EH (cell line): Measurements from ENCODE around the gene UBR1.
"Not testable (repeated sequence)": the region's sequence is repeated elsewhere in the genome, so short reads cannot be mapped to it uniquely, and the experiment has no call there.

ENCODE experiments used
- DNase-seq: peaks from one replicate; pipeline ENCODE4 v3.0.0-alpha.2; 2015; ENCODE audit warnings: low read depth

The UBR1 gene

DNA sequence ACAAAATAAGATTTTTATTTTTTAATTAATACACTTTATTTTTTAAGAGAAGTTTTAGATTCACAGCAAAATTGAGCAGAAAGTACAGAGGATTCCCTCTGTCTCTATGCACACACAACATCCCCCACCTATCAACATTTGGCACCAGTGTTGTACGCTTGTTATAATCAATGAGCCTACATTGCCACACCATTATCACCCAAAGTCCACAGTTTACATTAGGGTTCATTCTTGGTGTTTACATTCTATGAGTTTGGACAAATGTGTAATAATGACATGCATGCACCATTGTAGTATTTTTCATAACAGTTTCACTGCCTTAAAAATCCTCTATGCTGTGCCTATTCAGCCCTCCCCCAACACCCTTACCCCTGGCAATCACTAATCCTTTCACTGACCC, 134.0 kb downstream of the UBR1 start:
- no peak for DNase-seq

DNA sequence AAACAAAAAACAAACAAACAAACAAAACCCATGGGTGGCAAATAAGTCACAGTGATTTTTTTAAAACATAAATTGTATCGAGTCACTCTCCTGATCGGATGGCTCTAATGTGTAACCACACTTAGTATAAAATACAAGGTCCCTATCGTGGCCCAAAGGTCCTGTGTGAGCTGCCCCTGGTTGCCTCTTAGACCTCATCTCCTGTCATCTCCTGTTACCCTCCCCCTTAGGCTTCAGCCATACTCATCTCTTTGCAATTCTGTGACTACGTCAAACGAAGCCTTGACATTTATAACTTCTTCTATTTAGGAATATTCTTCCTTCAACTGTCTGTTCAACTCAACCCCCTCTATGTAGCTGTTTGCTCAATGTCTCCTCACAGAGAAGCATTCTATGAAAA, 141.4 kb downstream of the UBR1 start:
- no peak for DNase-seq

DNA sequence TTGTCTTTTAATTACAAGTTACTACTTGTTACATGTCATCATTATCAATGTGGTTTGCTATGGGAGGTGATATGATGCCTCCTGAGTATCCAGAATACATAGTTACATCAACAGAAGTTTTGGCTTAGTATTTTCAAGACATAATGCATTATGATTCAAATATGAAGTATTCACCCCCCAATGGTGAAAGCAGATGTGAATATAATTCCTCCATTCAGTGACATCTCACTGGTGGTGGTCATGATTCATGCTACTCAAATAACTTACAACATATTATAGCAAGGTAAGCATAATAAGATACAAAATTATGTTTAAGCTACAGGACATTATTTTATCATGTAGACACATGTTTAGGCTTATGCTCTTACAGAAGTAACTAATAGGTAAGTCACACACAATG, 150.3 kb downstream of the UBR1 start:
- DNase-seq = peak; percentile 38

DNA sequence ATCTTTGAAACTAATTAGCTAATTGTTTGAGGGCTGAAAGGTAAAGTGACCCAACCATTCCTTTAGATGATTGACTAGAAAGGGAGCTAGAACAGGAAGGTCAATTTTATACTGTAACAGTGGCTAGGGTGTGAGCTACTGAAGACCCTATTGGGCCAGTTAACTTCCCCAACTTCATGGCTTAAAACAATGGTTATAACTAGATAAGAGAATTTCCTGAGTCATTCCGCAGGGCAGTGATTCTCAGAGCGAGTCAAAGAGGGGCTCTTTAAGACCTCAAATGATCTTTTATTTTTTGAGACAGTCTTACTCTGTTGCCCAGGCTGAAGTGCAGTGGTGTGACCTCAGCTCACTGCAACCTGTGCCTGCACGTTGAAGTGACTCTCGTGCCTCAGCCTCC, 151.5 kb downstream of the UBR1 start:
- no peak for DNase-seq

DNA sequence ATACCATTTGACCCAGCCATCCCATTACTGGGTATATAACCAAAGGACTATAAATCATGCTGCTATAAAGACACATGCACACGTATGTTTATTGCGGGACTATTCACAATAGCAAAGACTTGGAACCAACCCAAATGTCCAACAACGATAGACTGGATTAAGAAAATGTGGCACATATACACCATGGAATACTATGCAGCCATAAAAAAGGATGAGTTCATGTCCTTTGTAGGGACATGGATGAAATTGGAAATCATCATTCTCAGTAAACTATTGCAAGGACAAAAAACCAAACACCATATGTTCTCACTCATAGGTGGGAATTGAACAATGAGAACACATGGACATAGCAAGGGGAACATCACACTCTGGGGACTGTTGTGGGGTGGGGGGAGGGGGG, 156.9 kb downstream of the UBR1 start:
- not testable (repeated sequence) for DNase-seq

DNA sequence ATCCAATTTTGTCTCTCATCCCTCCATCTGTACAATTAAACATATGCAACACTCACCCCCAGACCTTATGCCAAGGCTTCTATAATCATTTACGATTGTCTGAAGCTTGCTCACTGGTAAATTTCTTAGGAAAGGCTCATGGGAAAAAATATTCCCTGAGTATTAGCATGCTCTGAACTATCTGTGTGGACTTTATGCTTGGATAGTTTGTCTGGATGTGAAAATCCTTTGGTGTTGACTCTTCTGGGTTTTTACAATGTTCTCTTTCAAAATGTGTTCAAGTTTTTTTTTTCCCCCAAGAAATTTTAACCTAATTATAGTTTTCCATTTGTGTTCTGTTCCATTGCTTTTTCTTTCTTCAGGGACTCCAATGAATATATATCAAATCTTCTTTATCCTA, 165.3 kb downstream of the UBR1 start:
- no peak for DNase-seq

DNA sequence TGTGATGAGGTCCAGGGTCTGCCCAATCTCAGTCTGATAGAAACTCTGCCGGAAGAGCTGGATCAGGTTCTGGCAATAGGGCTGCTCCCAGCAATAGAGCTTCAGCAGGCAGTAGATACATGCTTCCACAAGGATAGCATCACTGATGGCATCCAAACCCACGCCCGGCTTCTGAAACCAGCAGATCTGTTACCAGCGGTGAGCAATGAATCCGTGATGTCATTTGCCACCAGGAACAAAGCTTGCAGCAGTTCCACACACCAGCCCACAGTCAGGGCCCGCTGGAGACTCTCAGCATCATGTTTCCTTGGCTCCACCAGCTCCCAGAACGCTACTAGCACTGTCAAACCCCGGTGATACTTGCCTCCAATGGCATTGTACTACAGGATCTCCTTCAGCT, 166.0 kb downstream of the UBR1 start:
- DNase-seq = no peak

DNA sequence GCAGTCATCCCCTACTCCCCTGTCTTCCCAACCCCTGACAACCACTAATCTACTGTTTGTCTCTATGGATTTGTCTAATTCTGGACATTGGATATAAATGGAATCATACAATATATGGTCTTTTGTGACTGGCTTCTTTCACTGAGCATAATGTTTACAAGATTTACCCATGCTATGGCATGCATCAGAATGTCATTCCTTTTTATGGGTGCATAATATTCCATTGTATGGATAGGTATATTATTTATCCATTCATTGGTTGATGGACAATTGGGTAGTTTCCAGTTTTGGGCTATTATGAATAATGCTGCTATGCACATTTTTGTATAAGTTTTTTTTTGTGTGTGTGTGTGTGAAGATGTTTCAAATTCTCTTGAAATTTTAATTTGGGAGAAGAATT, 168.7 kb downstream of the UBR1 start:
- no peak for DNase-seq

DNA sequence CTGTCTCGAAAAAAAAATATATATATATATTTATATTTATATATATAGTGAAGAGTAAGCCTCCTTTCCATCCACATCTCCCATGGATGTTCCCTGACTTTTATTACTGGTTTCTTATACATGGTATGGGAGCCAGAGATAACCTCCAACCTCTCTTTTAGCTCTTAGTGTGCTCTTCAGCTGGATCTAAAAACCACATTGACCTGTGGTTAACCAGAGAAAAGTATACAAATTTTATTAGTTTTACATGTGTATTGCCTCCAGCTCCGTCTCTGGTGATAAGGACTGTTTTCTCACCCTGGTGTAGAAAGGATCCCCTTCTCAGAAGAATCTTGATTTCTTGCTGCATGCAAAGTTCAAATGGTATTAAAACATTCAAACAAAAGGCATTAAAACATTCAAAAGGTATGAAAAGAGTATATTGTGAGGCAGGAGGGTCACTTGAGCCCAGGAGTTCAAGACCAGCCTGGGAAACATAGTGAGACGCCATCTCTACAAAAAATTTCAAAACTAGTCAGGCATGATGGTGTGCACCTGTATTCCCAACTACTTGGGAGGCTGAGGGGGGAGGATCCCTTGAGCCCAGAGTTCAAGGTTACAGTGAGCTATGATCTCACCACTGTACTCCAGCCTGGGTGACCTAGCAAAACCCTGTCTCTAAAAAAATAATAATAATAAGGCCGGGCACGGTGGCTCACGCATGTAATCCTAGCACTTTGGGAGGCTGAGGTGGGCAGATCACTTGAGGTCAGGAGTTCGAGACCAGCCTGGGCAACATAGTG, 171.8 kb downstream of the UBR1 start:
- peak; percentile 17 for DNase-seq

DNA sequence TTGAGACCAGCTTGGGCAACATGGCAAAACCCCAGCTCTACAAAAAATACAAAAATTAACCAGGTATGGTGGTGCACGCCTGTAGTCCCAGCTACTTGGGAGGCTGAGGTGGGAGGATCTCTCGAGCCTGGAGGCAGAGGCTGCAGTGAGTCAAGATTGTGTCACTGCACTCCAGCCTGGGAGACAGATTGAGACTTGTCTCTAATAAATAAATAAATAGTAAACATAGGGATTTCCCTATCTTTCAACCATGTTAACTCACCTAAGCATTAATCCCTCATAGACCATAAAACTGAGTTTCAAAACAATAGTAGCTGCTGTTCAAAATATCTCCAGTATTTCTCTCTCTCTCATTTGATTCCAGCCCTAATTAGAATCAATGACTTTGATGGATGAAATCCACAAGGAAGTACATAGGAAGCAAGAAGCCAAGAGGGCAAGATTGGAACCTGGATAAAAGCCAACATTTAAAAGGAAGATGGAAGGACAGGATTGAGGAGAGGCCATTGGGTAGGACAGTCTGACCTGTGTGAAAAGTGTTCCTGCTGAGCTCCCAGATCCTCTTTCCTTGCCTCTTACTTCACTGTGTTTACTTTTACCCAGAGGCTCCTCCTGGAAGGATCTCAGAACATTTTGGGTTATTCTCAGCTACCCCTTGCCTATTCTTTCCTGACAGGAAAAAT, 172.9 kb downstream of the UBR1 start:
- DNase-seq = no peak

DNA sequence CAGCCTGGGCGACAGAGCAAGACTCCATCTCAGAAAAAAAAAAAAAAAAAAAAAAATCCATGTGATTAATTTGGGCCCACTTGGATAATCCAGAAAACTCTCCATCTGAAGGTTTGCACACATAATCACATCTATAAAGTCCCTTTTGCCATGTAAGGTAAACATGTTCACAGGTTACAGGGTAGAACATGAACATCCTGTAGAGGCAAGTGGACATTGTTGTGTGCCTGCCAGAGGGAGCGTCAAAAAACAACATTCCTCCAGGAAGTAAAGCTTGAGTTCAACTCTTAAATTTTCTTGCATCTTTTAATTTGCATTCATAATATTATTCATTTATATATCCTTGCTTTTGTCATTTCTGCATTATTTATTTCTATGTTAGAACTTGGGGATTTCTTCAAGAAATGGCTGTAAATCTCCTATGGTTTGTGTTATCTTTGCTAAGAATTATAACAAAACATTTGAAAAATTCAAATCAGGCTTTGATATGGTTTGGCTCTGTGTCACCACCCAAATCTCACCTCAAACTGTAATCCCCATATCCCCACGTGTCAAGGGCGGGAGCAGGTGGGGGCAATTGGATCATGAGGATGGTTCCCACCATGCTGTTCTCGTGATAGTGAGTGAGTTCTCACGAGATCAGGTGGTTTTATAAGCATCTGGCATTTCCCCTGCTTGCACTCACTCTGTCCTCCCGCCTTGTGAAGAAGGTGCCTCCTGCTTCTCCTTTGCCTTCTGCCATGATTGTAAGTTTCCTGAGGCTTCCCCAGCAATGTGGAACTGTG, 173.9 kb downstream of the UBR1 start:
- DNase-seq = no peak

DNA sequence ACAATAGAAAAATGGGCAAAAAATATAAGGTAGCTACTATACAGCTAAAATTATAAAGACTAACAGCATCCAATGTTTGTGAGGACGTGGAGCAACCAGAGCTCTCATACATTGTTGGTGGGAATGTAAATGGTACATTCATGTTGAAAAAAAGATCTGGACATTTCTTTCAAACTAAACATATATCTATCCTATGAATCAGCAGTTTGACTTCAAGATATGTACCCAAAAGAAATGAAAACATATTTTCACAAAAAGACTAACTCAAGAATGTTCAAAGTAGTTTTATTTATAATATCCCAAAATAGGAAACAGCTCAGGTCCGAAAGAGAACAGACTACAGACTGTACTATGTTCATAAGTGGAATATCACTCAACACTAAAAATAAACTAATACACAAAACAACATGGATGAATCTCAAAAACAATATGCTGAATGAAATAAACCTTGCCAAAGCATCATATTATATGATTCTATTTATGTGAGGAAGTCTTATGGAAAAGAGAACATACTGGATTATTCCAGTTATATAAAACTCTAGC, 176.5 kb downstream of the UBR1 start:
- DNase-seq = no peak

DNA sequence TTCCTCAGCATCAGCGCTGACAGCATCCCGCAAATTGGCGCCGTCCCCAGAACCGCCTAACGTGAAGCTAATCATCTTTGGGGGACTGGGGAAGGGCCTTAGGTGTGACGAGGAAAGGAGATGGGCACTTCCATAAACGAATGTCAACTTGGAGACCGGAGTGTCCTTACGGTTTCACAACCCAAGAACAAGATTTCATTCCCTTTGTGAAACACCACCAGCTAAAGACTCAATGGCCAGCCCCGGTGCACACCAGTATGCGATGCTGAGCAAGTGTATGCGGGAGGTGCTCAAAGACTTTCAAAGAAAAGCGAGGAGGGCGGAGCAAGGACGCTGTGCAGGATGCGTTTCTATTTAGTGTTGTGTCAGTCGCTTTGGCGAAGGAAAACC, 184.5 kb downstream of the UBR1 start:
- peak; percentile 31 for DNase-seq

DNA sequence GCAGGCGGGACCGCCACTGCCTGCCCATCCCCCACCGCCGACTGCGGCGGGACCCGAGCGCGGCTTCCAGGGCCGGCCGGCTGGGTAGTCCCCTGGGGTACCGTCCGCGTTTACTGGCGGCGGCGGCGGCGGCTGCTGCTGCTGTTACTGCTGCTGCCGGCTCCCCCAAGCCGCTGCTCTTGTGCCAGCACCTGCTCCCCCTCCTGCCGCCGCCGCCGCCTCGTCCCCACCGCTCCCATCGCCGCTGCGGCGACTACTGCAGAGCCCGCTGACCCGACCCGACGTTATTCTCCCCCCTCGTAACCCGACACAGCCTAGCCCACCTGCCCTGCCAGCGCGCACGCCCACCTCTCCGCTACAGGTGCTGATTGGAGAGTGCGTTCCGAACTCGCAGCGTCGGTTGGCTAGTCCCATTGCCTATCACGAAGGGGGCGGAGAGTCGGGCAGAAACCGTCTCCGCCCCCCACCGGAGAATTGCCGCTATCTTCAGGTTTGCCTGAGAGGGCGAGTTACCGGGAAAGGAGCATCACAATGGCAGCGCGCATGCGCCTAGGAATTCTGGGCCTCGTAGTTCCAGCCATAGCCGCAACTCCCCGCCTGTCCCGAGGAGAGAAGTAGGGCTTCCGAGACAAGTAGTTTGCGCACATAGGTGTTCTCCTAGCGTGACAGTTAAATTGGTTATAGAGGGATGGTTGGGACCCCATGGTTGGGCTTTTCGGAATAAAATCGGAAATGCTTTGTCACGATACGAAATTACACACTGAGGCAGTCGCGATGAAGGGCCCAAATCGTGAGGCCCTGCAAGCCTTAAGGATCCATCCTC, 185.1 kb downstream of the UBR1 start, which contains the start of gene TTBK2:
TTBK2 (minus strand) TSS at position 260 of the 823 bp plus-strand sequence. CDS start 42,161 bp downstream, outside the sequence.
- peak; percentile 99 for DNase-seq

DNA sequence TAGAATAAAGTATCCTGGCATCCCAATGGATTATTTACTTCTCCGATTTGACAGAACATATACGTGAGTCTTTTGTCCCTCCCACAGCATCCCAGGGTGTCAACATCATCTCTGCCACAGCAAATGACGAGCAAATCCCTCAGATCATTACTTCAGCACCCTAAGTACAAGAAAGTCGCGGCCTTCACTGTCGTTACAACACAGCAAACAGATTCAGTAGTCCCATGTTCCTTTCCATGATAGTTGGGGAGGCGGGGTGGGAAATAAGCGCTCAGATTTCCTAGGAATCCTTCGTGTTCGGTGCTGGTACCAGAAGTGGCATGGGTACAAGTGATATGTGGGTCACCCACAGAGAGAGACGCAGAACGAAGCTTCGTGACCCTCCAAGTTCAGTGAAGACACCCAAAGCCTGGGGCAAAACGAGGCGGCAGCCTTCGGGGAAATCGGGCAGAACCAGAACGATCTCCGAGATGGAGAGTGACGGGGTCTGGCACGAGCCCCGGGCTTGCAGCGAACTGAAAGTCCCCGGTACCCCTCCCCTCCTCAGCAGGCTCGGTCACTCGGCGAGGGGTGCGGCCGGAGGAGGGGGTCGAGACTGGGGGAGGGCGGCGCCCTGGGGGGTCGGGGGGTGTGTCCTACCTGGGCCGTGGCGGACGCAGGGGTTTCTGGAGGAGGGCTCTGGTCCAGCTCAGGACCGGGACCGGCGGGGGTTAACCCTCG, 185.9 kb downstream of the UBR1 start:
- peak; percentile 59 for DNase-seq

DNA sequence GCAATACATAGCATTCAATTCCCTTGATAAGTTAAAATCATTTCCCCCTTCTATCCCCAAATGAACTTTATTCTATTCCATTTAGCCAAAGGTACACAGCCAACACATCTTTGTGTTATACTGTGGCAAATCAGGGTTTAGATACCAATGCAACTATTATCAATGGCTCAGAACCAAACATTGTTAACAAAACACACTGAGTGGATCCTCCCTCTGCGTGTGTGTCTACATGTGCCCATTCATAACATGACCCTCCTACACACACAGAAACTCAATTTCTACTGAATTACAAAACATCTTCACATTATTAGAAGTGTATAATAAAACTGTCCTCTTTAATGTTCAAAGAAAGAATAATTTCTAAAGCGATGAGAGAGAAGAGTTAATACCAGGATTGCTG, 186.5 kb downstream of the UBR1 start:
- DNase-seq = no peak

DNA sequence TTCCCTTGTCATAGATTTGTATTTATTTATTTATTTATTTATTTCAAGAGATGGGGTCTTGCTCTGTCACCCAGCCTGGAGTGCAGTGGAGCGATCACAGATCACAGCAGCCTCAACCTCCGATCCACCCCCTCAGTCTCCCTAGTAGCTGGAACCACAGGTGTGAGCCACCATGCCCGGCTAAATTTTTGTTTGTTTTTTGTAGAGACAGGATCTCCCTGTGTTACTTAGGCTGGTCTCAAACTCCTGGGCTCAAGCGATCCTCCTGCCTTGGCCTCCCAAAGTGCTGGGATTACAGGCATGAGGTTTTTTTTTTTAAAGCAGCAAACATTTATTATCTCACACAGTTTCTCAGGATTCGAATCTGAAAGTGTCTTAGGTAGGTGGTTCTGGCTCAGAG, 187.8 kb downstream of the UBR1 start:
- DNase-seq = no peak

DNA sequence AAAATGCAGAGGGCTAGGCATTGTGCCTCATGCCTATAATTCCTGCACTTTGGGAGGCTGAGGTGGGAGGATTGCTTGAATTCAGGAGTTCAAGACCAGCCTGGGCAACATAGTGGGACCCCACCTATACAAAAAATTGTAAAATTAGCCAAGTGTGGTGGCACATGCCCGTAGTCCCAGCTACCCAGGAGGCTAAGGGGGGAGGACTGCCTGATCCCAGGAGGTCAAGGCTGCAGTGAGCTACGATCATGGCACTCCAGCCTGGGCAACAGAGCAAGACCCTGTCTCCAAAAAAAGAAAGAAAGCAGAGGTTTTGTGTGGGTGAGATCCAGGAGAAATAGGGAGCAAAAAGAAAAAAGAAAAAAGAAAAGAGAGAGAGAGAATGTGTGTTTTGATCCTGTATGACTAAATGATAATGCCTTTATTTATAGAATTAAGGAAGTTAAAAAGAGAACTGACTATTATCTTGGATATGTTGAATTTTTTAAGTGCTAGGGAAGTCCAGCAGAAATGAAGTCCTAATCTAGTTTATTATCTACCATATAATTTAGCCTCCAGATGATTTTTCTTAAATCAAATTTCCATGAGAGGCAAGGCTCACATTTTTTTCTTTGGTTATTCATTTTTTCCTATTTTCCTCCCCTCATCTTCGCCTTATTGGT, 190.1 kb downstream of the UBR1 start:
- no peak for DNase-seq

DNA sequence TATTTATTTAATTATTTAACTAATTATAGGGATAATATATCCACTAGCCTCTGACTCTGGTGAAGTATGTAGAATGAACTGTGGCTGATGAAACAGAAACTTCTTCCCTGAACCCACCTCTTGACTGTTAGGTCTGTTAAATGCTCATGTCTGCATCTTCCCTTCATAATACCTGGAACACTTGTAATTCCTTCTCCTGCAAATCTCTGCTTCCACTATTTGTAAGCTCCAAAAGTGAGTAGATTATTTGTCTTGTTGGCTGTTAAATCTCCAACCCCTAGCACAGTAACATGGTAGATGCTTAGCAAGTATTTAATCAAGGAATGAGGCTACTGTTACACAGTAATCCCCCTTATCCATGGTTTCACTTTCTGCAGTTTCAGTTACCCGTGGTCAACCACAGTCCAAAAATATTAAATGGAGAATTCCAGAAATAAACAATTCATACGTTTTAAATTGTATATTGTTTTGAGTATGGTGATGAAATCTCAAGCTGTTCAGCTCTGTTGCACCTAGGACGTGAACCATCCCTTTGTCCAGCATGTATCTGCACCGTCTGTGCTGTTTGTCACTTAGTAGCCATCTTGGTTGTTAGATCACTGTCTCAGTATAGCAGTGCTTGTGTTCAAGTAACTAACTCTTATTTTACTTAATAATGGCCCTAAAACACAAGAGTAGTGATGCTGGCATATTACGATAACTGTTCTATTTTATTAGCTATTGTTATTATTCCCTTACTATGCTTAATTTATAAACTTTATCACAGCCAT, 190.9 kb downstream of the UBR1 start:
- DNase-seq = peak; percentile 19
